Heart right ventricle (tissue), 16 donors: ENCODE data around the gene HIVEP3. TPM values are rescaled to one million over a fixed set of nuclear protein-coding genes. Genes with fewer than 3 reads are reported as not detected.
A peak's percentile ranks its signal among the peaks of the same experiment; 100 is the strongest.

Source experiments
- ATAC-seq, 8 donors: fragments of 200-7000 bp; cut with Tn5 transposase; one replicate each; pipeline ENCODE4 v1.9.1; 2020; ENCODE audit warnings: mild to moderate bottlenecking in 8 of 8, moderate library complexity in 8 of 8, moderate number of reproducible peaks in 1 of 8
- DNase-seq, 2 donors: peaks; one replicate each; pipeline ENCODE4 v3.0.0-alpha.2; 2020
- H3K27ac ChIP-seq, 10 donors: fragments of 200-600 bp; sonication (generic) in 2 of 10; one replicate each; pipeline versions ENCODE4 v1.5.0 to v1.8.0; 2020 to 2022; ENCODE audit warnings: mild to moderate bottlenecking in 3 of 10
- H3K27me3 ChIP-seq, 7 donors: fragments of 200-600 bp; one replicate each; pipeline ENCODE4 v1.8.0; 2021 to 2022; ENCODE audit warnings: mild to moderate bottlenecking in 2 of 7
- H3K36me3 ChIP-seq, 9 donors: fragments of 200-600 bp; sonication (generic) in 1 of 9; one replicate each; pipeline versions ENCODE4 v1.5.0 to v1.8.0; 2020 to 2022; ENCODE audit warnings: mild to moderate bottlenecking in 2 of 9
- H3K4me1 ChIP-seq, 9 donors: fragments of 200-600 bp; sonication (generic) in 1 of 9; one replicate each; pipeline versions ENCODE4 v1.5.0 to v1.8.0; 2020 to 2022; ENCODE audit warnings: mild to moderate bottlenecking in 4 of 9
- H3K4me3 ChIP-seq, 10 donors: fragments of 200-600 bp; sonication (generic) in 2 of 10; one replicate each; pipeline versions ENCODE4 v1.5.0 to v1.8.0; 2020 to 2022; ENCODE audit warnings: mild to moderate bottlenecking in 7 of 10, moderate library complexity in 2 of 10
- H3K9me3 ChIP-seq, 11 donors: fragments of 200-600 bp in 10 of 11; sonication (generic) in 2 of 11; one replicate each; pipeline versions ENCODE4 v1.5.0 to v1.8.0; 2013 to 2022; ENCODE audit warnings: mild to moderate bottlenecking in 2 of 11, control low read depth in 1 of 11, moderate library complexity in 1 of 11
- CTCF ChIP-seq, 9 donors: fragments of 200-600 bp; sonication (generic) in 2 of 9; IDR thresholded peaks; one replicate each; pipeline versions ENCODE4 v1.5.0 to v1.8.0; 2021 to 2022; ENCODE audit warnings: antibody characterized with exemption in 9 of 9, mild to moderate bottlenecking in 5 of 9, moderate library complexity in 1 of 9
- WGBS, 2 donors: extraction: QIAGEN DNeasy Blood & Tissue Kit; methylation state at CpG; one replicate each; pipeline ENCODE4 v1.1.7; 2013; ENCODE audit warnings: inconsistent platforms in 1 of 2; 5-methylcytosine and 5-hydroxymethylcytosine counted together
- intact Hi-C, 10 donors: fragments of 100-400 bp; cut with DNase I; formaldehyde crosslinking; loops; one replicate each; pipeline versions ENCODE4 v1.11.1 to v1.14.2; 2022
- polyA plus RNA-seq, 2 donors: library from polyadenylated mRNA; stranded (reverse); fragments of 200-250 nt; gene quantifications; one replicate each; pipeline ENCODE4 v1.2.3, GENCODE V29; 2013
- total RNA-seq, 10 donors: library from RNA; stranded (reverse); fragmentation: NEBNext Ultra II Directional in 3 of 10; extraction: Animal tissue kit (Norgen Biotek cat#: 25700) in 3 of 10; gene quantifications; one replicate each; pipeline versions ENCODE4 v1.2.1 to v1.2.4, GENCODE V29; 2021 to 2023
- donor health status: Arrhythmogenic right ventricular cardiomyopathy.
- donor health status: ischemic (EF 13 %, LVEDD 7.1; RV severe dilation, severe dysfunction).
- donor health status: healthy with polysubstance abuse.
- donor health status: DM: no; HTN: yes; CAD: no.
- donor health status: DM: no; HTN: no; CAD: no.
- donor health status: ischemic (EF 25% LVEDD 6.9; RV normal size, moderate dysfunction).
- donor health status: ischemic (EF 25% LVEDD 5.7; RV mildly dilated, moderate dysfunction).
- donor health status: healthy.
- donor health status: DM: yes; HTN: yes; CAD: no.
- donor health status: Ischemic cardiomyopathy.
- donor health status: ischemic (EF 35%, LVEDD 5.7; RV mildly dilated, moderate dysfunction).
- donor health status: nonischemic (EF 11% LVEDD 7.7; RV severe dilation, severe dysfunction).
- donor health status: DM: yes; HTN: yes; CAD: no.
- donor health status: PGD.
- donor health status: ischemic (EF 29% LVEDD 5.4; RV normal size, mild dysfunction).
- donor health status: nonischemic (EF 23%, LVEDD 6.1; RV moderate dilation, normal function).

The HIVEP3 gene
- total and polyA plus RNA-seq, 12 donors = 2.6 to 7.5 (median 5.2) TPM

- Histone ChIP-seq H3K4me3 (no peak overlapping the region), H3K27ac (no peak overlapping the region), H3K4me1 (peaks cover 0 to 35% (median 7%) of the 10 kb centered on the region in 9 donors), H3K9me3 (no peaks in the 10 kb centered on the region), H3K27me3 (no peaks in the 10 kb centered on the region), H3K36me3 (no peaks in the 10 kb centered on the region)
- DNase-seq (no peak), ATAC-seq (peak in 2 of 8 donors; percentile 13 to 35)
- TF ChIP-seq CTCF (IDR thresholded peaks at IDR 0.05) = no peak
- intact Hi-C loops = loop anchor here in 1 of 10 donors (10.0 kb wide), 1 partner anchor 198 kb away; no protein-coding TSS in a partner anchor
- WGBS, 2 donors = 49 to 72% methylated on average over 5 of the region's 5 CpGs
These were observed 145.6 kb downstream of the HIVEP3 start for GRCh38 chr1:41773144-41773591.

DNA sequence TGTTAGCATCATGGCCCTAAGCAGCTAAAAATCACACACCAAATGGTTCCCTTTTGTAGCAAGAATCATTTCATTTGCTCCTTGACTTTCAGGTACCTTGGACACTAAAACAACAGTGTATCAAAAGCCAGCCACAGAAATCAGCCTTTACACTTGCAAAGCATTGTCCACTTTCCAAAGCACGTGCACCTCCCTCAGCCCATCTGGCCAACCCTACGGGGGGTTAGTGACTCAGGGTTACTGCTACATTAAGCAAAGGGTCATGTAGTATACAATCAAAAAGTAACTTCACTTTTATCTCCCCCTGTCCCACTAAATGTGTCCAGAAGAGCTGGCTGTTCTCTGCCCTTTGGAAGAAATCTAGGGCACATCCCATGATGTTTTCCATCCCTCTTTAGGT, 149.7 kb downstream of the HIVEP3 start:
- no peak overlapping the region for H3K4me3 ChIP-seq
- peaks cover 3 to 69% (median 39%) of the 10 kb centered on the region in 9 donors for H3K4me1 ChIP-seq
- H3K9me3 ChIP-seq = no peaks in the 10 kb centered on the region
- no peak for DNase-seq
- 88 to 89% methylated on average over 2 of the region's 2 CpGs for WGBS, 2 donors
- no peaks in the 10 kb centered on the region for H3K27me3 ChIP-seq
- no peaks in the 10 kb centered on the region for H3K36me3 ChIP-seq
- no peak for TF ChIP-seq CTCF (IDR thresholded peaks at IDR 0.05)
- intact Hi-C loops = loop anchor here in 2 of 10 donors (5.0 kb wide), 1 partner anchor 107 kb away; no protein-coding TSS in a partner anchor
- peak overlapping the region in 3 of 10 donors; percentile 23 to 72 (median 26) for H3K27ac ChIP-seq
- no peak for ATAC-seq

DNA sequence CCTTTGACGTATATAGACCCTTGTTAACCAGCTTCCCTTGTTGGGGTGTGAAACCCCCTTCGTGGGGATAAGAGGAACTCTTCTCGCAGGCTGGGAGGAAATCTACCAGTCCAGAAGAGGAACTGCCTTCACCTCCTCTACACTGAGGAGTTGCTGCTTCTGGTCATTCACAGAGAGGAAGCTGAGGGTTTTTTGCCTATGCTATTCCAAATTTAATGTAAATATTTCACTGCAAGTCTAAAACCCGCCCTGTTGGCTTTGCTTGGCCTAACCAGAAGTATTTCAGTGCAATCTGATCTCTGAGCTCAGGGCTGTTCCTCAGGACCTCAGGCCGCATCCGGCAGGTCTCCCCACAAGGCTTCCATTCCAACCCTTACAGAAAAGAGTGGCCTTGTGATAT, 150.1 kb downstream of the HIVEP3 start:
- peak overlapping the region in 3 of 10 donors; percentile 23 to 72 (median 26) for H3K27ac ChIP-seq
- H3K9me3 ChIP-seq = no peaks in the 10 kb centered on the region
- ATAC-seq (peak in 4 of 8 donors; percentile 20 to 40 (median 36)), DNase-seq (no peak)
- H3K27me3 ChIP-seq = no peaks in the 10 kb centered on the region
- peaks cover 3 to 70% (median 41%) of the 10 kb centered on the region in 9 donors for H3K4me1 ChIP-seq
- no peak overlapping the region for H3K4me3 ChIP-seq
- WGBS, 2 donors = 58 to 77% methylated on average over 6 of the region's 6 CpGs
- no peak for TF ChIP-seq CTCF (IDR thresholded peaks at IDR 0.05)
- intact Hi-C loops = loop anchor here in 2 of 10 donors (5.0 kb wide), 1 partner anchor 106 kb away; no protein-coding TSS in a partner anchor
- no peaks in the 10 kb centered on the region for H3K36me3 ChIP-seq

DNA sequence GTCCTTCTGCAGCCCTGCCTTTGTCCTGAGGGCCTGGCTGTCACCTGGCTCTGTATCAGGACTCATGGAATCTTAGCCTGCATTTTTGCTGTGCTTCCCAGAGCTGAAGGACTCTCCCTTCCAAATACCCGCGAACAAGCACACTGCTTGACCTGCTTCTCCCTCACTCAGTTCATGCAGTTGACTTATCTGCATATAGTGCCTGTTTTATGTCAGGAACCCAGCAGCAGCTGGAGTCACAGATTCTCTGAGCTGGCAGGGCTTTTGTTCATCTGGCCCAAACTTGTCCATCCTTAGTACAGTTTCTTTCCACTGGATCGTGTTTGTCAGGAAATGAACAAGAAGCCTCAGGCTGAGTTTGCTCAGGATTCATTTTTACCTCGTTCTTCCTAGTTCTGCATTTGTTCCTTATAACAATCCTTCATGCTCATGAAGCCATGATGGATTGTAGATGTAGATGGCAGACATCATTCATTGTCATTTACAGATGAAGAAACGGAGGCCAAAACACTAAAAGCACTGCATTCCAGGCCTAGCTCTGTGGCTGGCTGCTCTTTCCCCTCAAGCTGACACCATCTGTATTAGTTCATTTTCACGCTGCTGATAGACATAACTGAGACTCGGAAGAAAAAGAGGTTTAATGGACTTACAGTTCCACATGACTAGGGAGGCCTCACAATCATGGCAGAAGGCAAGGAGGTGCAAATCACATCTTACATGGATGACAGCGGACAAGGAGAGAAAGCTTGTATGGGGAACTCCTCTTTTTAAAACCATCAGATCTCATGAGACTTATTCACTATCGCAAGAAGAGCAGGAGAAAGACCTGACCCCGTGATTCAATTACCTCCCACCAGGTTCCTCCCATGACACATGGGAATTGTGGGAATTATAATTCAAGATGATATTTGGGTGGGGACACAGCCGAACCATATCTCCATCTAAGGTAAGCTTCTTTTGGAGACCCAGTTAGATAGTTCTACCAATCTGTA, 150.9 kb downstream of the HIVEP3 start:
- DNase-seq = no peak
- H3K27ac ChIP-seq = peak overlapping the region in 4 of 10 donors; percentile 3 to 56 (median 34)
- H3K27me3 ChIP-seq = no peaks in the 10 kb centered on the region
- WGBS, 2 donors = 61 to 67% methylated on average over 11 of the region's 11 CpGs
- H3K4me1 ChIP-seq = peaks cover 3 to 69% (median 41%) of the 10 kb centered on the region in 9 donors
- no peaks in the 10 kb centered on the region for H3K36me3 ChIP-seq
- no peaks in the 10 kb centered on the region for H3K9me3 ChIP-seq
- peak in 3 of 8 donors; percentile 23 to 53 (median 30) for ATAC-seq
- no peak overlapping the region for H3K4me3 ChIP-seq
- intact Hi-C loops = loop anchor here in 2 of 10 donors (5.0 kb wide), 1 partner anchor 106 kb away; no protein-coding TSS in a partner anchor
- no peak for TF ChIP-seq CTCF (IDR thresholded peaks at IDR 0.05)
